GM12878 (cell line): ENCODE results near the gene GDI2. TPM values are rescaled to one million over a fixed set of nuclear protein-coding genes. Genes with fewer than 3 reads are reported as not detected.

Source experiments
- ATAC-seq: fragments of 200-7000 bp; cut with Tn5 transposase; 3 replicates; pipeline ENCODE4 v1.9.1; 2020; ENCODE audit warnings: mild to moderate bottlenecking, moderate library complexity
- BruUV-seq: library from RNA; stranded (reverse); fragments of 400-500 nt; replicated peaks from 2 replicates; lab custom pipeline; 2021; lab: Mats Ljungman, UMichigan
- CTCF ChIA-PET: fragments of 300-600 bp; sonication (Branson Sonifier 250); formaldehyde crosslinking; extraction: SDS; loops from one replicate; lab custom pipeline; 2021; ENCODE audit warnings: inconsistent platforms; lab: Yijun Ruan, JAX
- POLR2A ChIA-PET: fragments of 350-600 bp; formaldehyde crosslinking; extraction: SDS; loops from one replicate; lab custom pipeline; 2021; ENCODE audit warnings: inconsistent platforms; lab: Charles Lee
- RAD21 ChIA-PET: fragments of 300-600 bp; sonication (Branson Sonifier 250); formaldehyde crosslinking; loops from one replicate; lab custom pipeline; 2023; ENCODE audit warnings: antibody characterized with exemption; ENCODE audit not compliant: unreplicated experiment; lab: Charles Lee
- SMC1A ChIA-PET: fragments of 300-600 bp; sonication (Branson Sonifier 250); formaldehyde crosslinking; loops from one replicate; lab custom pipeline; 2023; ENCODE audit not compliant: unreplicated experiment, uncharacterized antibody; lab: Charles Lee
- DNase-seq: peaks from one replicate; pipeline ENCODE4 v3.0.0-alpha.2; 2011; ENCODE audit warnings: low read depth, low spot score
- FAIRE-seq: peaks from 3 replicates; lab custom pipeline; 2011; peaks lifted over from hg19 to GRCh38; lab: Jason Lieb, UNC
- H2AFZ ChIP-seq: 2 replicates; pipeline ENCODE4 v1.6.0; 2011; ENCODE audit warnings: low read depth, low read length, control low read depth; ENCODE audit not compliant: control insufficient read depth
- H3K27ac ChIP-seq: 2 replicates; pipeline ENCODE4 v1.5.1; 2011; ENCODE audit warnings: control low read depth; ENCODE audit not compliant: control insufficient read depth, insufficient read depth
- H3K27me3 ChIP-seq, 2 experiments: replicated peaks in 1 of 2; 2 replicates each; pipeline versions ENCODE4 v1.6.0 to v1.6.1; 2011; ENCODE audit warnings: low read length in 1 of 2; ENCODE audit not compliant: control insufficient read depth in 2 of 2, insufficient read depth in 2 of 2
- H3K36me3 ChIP-seq, 2 experiments: 2 replicates each; pipeline ENCODE4 v1.5.1; 2011; ENCODE audit warnings: low read length in 1 of 2; ENCODE audit not compliant: control insufficient read depth in 2 of 2, insufficient read depth in 2 of 2
- H3K4me1 ChIP-seq: 2 replicates; pipeline ENCODE4 v1.6.1; 2011; ENCODE audit warnings: mild to moderate bottlenecking, low read length, moderate library complexity, mixed read lengths; ENCODE audit not compliant: control insufficient read depth, insufficient read depth
- H3K4me2 ChIP-seq: 2 replicates; pipeline ENCODE4 v1.6.0; 2011; ENCODE audit warnings: control low read depth; ENCODE audit not compliant: control insufficient read depth, insufficient read depth
- H3K4me3 ChIP-seq: fragments of 200-600 bp; sonication (generic); 2 replicates; pipeline ENCODE4 v1.5.1; 2016
- H3K79me2 ChIP-seq: 2 replicates; pipeline ENCODE4 v1.6.0; 2011; ENCODE audit warnings: low read length; ENCODE audit not compliant: control insufficient read depth, insufficient read depth
- H3K9ac ChIP-seq: 2 replicates; pipeline ENCODE4 v1.8.0; 2011; ENCODE audit warnings: low read length, control low read depth, mixed read lengths; ENCODE audit not compliant: control insufficient read depth, insufficient read depth
- H3K9me3 ChIP-seq: replicated peaks from 3 replicates; pipeline ENCODE4 v1.5.1; 2011; ENCODE audit warnings: mild to moderate bottlenecking, low read length; ENCODE audit not compliant: control insufficient read depth, insufficient read depth
- H4K20me1 ChIP-seq: 2 replicates; pipeline ENCODE4 v1.6.0; 2011; ENCODE audit not compliant: control insufficient read depth, insufficient read depth
- ATF3 ChIP-seq: IDR thresholded peaks from 2 replicates; pipeline ENCODE4 v1.6.1; 2011; ENCODE audit warnings: low read depth, mild to moderate bottlenecking, low read length, moderate library complexity, borderline replicate concordance; ENCODE audit errors: extremely low read depth
- ATF7 ChIP-seq: fragments of 450-650 bp; IDR thresholded peaks from 2 replicates; pipeline ENCODE4 v1.6.1; 2016; ENCODE audit warnings: low read depth, mild to moderate bottlenecking
- CREB1 ChIP-seq: IDR thresholded peaks from 2 replicates; pipeline ENCODE4 v1.6.1; 2012; ENCODE audit warnings: low read depth, mild to moderate bottlenecking, inconsistent platforms
- CTCF ChIP-seq, 3 experiments: IDR thresholded peaks in 2 of 3; conservative IDR thresholded peaks in 1 of 3; 2 replicates each; pipeline ENCODE4 v1.5.1; 2011; ENCODE audit warnings: low read depth in 3 of 3, low read length in 3 of 3, mild to moderate bottlenecking in 3 of 3, control low read depth in 2 of 3, moderate library complexity in 2 of 3, inconsistent platforms in 1 of 3, mixed read lengths in 1 of 3; ENCODE audit not compliant: control insufficient read depth in 2 of 3, insufficient read depth in 1 of 3; ENCODE audit errors: extremely low read depth in 1 of 3
- MYC ChIP-seq: IDR thresholded peaks from 2 replicates; pipeline ENCODE4 v1.6.1; 2011; ENCODE audit warnings: mild to moderate bottlenecking, low read length, moderate library complexity, inconsistent platforms; ENCODE audit not compliant: insufficient read depth, insufficient replicate concordance, insufficient read length, severe bottlenecking
- RAD21 ChIP-seq: IDR thresholded peaks from 2 replicates; pipeline ENCODE4 v1.6.1; 2011; ENCODE audit warnings: mild to moderate bottlenecking, low read depth, low read length, moderate library complexity; ENCODE audit not compliant: insufficient read depth
- RFX5 ChIP-seq: IDR thresholded peaks from 2 replicates; pipeline ENCODE4 v1.6.1; 2011; ENCODE audit warnings: low read depth, low read length, improper control_type of control experiment
- WGBS: methylation state at CpG from one replicate; pipeline ENCODE4 v1.1.6; 2016; ENCODE audit warnings: low lambda C conversion rate; ENCODE audit not compliant: insufficient replicate concordance, insufficient coverage; ENCODE audit errors: missing lambda C conversion rate; 5-methylcytosine and 5-hydroxymethylcytosine counted together
- in situ Hi-C: fragments of 300-500 bp; cut with MboI; formaldehyde crosslinking; loops from 9 replicates; pipeline ENCODE4 v1.14.3; 2018; ENCODE audit warnings: mixed read lengths
- intact Hi-C: fragments of 100-400 bp; cut with micrococcal nuclease; formaldehyde crosslinking; loops from one replicate; pipeline ENCODE4 v1.14.2; 2022; ENCODE audit not compliant: unreplicated experiment
- polyA plus RNA-seq, 11 experiments: library from polyadenylated mRNA; depleted of rRNA in 4 of 11; unstranded in 6 of 11; stranded (reverse) in 5 of 11; fragments of >200 nt; fragmentation: Nextera tagmentation in 4 of 11; fragmentation: Illumina TruSeq in 1 of 11; extraction: Ambion mirVana in 4 of 11; extraction: Trizol in 1 of 11; gene quantifications; 1 replicate in 1 of 11; 2 replicates in 10 of 11; pipeline versions ENCODE4 v1.2.1 to v1.2.3, GENCODE V29; 2011 to 2016; ENCODE audit warnings: inconsistent platforms in 2 of 11, missing spikeins in 2 of 11, low read depth in 1 of 11
- total RNA-seq, 4 experiments: library from RNA; depleted of rRNA in 3 of 4; stranded (reverse); fragments of >200 nt in 3 of 4; fragmentation: Illumina TruSeq in 1 of 4; extraction: Trizol in 1 of 4; gene quantifications; 2 replicates each; pipeline versions ENCODE4 v1.2.1 to v1.2.3, GENCODE V29; 2013 to 2021

GDI2 gene
- total and polyA plus RNA-seq, 10 of the 15 experiments (the other 5 are each of a cell fraction or from before 2014, with no cell fraction given): 261 to 395 (median 276) TPM

DNA sequence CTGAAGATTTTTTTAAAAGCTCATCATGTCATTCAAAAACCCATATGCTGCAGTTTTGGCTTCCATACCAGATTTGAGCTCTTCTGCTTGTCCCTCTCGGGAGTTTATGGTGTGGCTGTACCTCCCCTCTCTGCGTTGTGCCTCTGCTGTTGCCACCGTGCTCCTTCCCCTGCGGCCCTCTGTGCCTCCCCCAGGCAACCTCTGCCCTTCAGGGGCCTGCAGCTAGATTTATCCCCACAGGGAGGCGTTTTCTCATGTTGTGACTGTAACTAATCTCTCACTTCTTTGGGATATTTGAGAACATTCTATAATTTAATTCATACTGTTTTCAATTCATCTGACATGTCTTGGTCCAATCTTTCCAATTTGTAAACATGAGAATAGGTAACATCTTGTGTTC lies 75.9 kb downstream of the GDI2 start:
- DNase-seq: no peak
- FAIRE-seq: no peak
- ChIA-PET POLR2A (interaction anchor here (0.5 kb wide), 1 partner anchor 51 kb away, joined by 4 read pairs; no protein-coding TSS in a partner anchor), RAD21 (no interaction called here), SMC1A (no interaction called here), CTCF (interaction anchor here (1.3 to 1.4 kb wide), 2 partner anchors 11 to 664 kb away, joined by 3 to 5 read pairs; no protein-coding TSS in a partner anchor)
- no peak overlapping the region for H3K27ac ChIP-seq
- H2AFZ ChIP-seq: no peak overlapping the region
- no peaks in the 10 kb centered on the region for H3K79me2 ChIP-seq
- BruUV-seq: no TSS peak
- peaks cover 8 to 17% of the 10 kb centered on the region in 2 experiments for H3K36me3 ChIP-seq
- in situ Hi-C loops: no loop called here
- ATAC-seq: no peak
- no peak overlapping the region for H3K9ac ChIP-seq
- no peak overlapping the region for H3K4me3 ChIP-seq
- H3K9me3 ChIP-seq: no peaks in the 10 kb centered on the region
- no peaks in the 10 kb centered on the region for H4K20me1 ChIP-seq
- no peak overlapping the region for H3K4me2 ChIP-seq
- 48% methylated on average over 5 of the region's 5 CpGs for WGBS
- TF ChIP-seq ATF7 (no peak), CTCF (IDR thresholded peaks at IDR 0.05 in 2 of 3, conservative IDR thresholded peaks at IDR 0.05 in 1 of 3; ENCODE audit: control insufficient read depth in 2 of 3, extremely low read depth in 1 of 3, insufficient read depth in 1 of 3, low read depth in 3 of 3, low read length in 3 of 3) (peak in 2 of 3 experiments; percentile 11 to 17; a peak in 1 of 6 replicates)
- intact Hi-C loops: no loop called here
- H3K27me3 ChIP-seq: no peaks in the 10 kb centered on the region
- H3K4me1 ChIP-seq: no peaks in the 10 kb centered on the region

GRCh38 chr10:5736591-5736990 lies 76.6 kb downstream of the GDI2 start:
- H3K4me3 ChIP-seq: no peak overlapping the region
- H2AFZ ChIP-seq: no peak overlapping the region
- H3K4me1 ChIP-seq: no peaks in the 10 kb centered on the region
- no peak for DNase-seq
- intact Hi-C loops (no loop called here), in situ Hi-C loops (no loop called here)
- H4K20me1 ChIP-seq: no peaks in the 10 kb centered on the region
- H3K9ac ChIP-seq: no peak overlapping the region
- H3K27me3 ChIP-seq: no peaks in the 10 kb centered on the region
- RAD21 ChIA-PET: no interaction called here
- no peak overlapping the region for H3K4me2 ChIP-seq
- SMC1A ChIA-PET: interaction anchor here (1.6 to 1.7 kb wide), 2 partner anchors 49 to 137 kb away, joined by 4 to 7 read pairs; no protein-coding TSS in a partner anchor
- WGBS: 100% methylated on average over 1 of the region's 1 CpG
- TF ChIP-seq RAD21 (no peak), RFX5 (no peak), MYC (no peak), CREB1 (no peak), ATF3 (no peak)
- no peaks in the 10 kb centered on the region for H3K79me2 ChIP-seq
- peaks cover 11 to 17% of the 10 kb centered on the region in 2 experiments for H3K36me3 ChIP-seq
- CTCF ChIA-PET: interaction anchor here (0.8 to 1.4 kb wide), 3 partner anchors 10 to 665 kb away, joined by 3 to 5 read pairs (median 3); no protein-coding TSS in a partner anchor
- BruUV-seq: no TSS peak
- POLR2A ChIA-PET: interaction anchor here (0.5 kb wide), 1 partner anchor 52 kb away, joined by 4 read pairs; no protein-coding TSS in a partner anchor
- no peak for FAIRE-seq
- no peaks in the 10 kb centered on the region for H3K9me3 ChIP-seq
- ATAC-seq: no peak
- H3K27ac ChIP-seq: no peak overlapping the region
